Measurements from ENCODE around the gene SCD5.

GRCh38 chr4:82741188-82741587, 57.4 kb downstream of the SCD5 start:
- no peak for TF ChIP-seq POLR2AphosphoS5 (IDR thresholded peaks at IDR 0.05)
- TF ChIP-seq, protein P1, sequence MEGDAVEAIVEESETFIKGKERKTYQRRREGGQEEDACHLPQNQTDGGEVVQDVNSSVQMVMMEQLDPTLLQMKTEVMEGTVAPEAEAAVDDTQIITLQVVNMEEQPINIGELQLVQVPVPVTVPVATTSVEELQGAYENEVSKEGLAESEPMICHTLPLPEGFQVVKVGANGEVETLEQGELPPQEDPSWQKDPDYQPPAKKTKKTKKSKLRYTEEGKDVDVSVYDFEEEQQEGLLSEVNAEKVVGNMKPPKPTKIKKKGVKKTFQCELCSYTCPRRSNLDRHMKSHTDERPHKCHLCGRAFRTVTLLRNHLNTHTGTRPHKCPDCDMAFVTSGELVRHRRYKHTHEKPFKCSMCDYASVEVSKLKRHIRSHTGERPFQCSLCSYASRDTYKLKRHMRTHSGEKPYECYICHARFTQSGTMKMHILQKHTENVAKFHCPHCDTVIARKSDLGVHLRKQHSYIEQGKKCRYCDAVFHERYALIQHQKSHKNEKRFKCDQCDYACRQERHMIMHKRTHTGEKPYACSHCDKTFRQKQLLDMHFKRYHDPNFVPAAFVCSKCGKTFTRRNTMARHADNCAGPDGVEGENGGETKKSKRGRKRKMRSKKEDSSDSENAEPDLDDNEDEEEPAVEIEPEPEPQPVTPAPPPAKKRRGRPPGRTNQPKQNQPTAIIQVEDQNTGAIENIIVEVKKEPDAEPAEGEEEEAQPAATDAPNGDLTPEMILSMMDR (IDR thresholded peaks at IDR 0.05; ENCODE audit: poor library complexity, severe bottlenecking): no peak
- TF ChIP-seq RAD21 (conservative IDR thresholded peaks at IDR 0.05): no peak
- TF ChIP-seq EZH2 (IDR thresholded peaks at IDR 0.05; ENCODE audit: borderline replicate concordance, insufficient read depth, low read length, poor library complexity, severe bottlenecking): no peak

Data from neural cell (in vitro differentiated cells).